GM13977 (cell line): ENCODE measurements around the gene POLRMT.

Experiments
- DNase-seq: peaks from one replicate; pipeline ENCODE4 v3.0.0; 2012; ENCODE audit warnings: low spot score
- in situ Hi-C: fragments of 300-500 bp; cut with MboI; formaldehyde crosslinking; loops from one replicate; pipeline ENCODE4 v1.12.0; 2022; ENCODE audit warnings: low sequenced_read_pairs, low pct_unique_long_range_greater_than_20kb, mixed read lengths, inconsistent platforms; ENCODE audit not compliant: unreplicated experiment
- TF ChIP-seq, protein P1 (sequence below): IDR thresholded peaks from 2 replicates; pipeline ENCODE4 v1.5.1; 2012; ENCODE audit warnings: mild to moderate bottlenecking, control low read depth; ENCODE audit not compliant: insufficient read depth; ENCODE audit errors: extremely low read depth, missing control alignments

The POLRMT gene

GRCh38 chr19:661427-662196, 28.3 kb upstream of the POLRMT start:
- TF ChIP-seq, protein P1, sequence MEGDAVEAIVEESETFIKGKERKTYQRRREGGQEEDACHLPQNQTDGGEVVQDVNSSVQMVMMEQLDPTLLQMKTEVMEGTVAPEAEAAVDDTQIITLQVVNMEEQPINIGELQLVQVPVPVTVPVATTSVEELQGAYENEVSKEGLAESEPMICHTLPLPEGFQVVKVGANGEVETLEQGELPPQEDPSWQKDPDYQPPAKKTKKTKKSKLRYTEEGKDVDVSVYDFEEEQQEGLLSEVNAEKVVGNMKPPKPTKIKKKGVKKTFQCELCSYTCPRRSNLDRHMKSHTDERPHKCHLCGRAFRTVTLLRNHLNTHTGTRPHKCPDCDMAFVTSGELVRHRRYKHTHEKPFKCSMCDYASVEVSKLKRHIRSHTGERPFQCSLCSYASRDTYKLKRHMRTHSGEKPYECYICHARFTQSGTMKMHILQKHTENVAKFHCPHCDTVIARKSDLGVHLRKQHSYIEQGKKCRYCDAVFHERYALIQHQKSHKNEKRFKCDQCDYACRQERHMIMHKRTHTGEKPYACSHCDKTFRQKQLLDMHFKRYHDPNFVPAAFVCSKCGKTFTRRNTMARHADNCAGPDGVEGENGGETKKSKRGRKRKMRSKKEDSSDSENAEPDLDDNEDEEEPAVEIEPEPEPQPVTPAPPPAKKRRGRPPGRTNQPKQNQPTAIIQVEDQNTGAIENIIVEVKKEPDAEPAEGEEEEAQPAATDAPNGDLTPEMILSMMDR, result no peak
- in situ Hi-C loops, result no loop called here
- peak; percentile 87 for DNase-seq

DNA sequence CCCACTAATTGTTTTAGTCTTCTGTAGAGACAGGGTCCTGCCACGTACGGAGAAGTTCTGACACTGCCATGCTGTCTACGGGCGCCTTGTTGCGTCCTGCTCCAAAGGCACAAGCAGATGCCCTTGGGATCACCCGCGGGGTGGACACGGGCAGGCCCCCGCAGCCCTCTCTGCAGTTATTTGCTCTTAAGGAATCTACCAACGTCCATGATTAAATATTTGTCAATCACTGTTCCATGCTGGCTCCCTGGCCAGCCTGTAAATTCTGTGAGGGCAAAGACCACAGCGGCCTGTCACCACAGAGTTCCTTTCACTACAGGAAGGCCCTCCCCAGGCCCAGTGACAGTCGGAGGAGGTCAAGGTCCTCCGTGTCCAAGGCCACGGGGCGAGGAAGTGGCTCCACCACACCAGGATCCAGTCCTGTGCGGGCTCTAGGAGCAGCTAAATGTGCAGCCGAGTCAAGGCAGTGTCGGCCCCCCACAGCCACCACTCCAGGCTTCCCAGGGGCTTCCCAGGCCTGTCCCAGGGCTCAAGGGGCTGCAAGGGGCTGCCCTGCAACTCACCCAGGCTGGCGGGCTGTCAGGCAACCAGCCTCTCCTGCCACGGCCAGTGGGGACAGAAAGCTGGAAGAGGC, 27.6 kb upstream of the POLRMT start:
- DNase-seq, result no peak
- in situ Hi-C loops, result no loop called here
- TF ChIP-seq, protein P1, result no peak

- DNase-seq, result no peak
- TF ChIP-seq, protein P1, result no peak
- in situ Hi-C loops, result no loop called here
Measured at GRCh38 chr19:658916-659839, 25.8 kb upstream of the POLRMT start.

DNA sequence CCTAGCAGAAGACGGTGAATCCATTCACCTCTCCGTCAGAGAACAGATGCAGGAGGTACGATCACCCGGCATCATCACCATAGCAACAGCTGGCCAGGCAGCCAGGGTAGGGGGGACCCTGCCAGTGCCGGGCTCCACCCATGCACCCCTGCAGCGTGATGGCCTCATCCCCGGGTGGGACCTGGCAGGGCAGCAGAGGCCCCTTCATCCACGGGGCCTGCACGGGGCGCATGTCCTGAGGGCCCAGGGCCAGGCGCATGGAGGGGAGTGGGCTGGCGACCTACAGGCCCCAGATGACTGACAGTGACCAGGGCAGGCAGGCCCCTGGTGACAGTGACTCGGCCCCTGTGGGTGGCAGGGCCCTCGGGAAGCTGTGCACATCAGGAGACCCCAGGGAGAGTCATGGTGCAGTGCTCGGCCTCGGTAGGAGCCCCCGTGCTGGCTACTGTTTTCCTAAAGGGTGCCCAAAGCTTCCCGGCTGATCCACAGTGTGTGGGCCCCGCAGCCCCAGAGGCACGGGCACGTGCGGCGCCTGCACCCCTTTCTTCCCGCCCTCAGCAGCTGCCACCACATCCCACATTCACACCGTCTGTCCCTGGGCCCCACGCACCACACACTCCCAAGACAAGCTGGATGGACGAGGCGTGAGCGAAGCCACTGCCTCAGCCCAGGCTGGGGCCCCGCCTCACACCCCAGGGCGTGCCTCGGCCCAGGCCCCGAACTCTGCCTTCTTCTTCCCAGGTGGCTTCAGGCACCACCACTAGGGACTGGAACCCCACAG, 24.9 kb upstream of the POLRMT start:
- TF ChIP-seq, protein P1, result no peak
- DNase-seq, result no peak
- in situ Hi-C loops, result no loop called here

DNA sequence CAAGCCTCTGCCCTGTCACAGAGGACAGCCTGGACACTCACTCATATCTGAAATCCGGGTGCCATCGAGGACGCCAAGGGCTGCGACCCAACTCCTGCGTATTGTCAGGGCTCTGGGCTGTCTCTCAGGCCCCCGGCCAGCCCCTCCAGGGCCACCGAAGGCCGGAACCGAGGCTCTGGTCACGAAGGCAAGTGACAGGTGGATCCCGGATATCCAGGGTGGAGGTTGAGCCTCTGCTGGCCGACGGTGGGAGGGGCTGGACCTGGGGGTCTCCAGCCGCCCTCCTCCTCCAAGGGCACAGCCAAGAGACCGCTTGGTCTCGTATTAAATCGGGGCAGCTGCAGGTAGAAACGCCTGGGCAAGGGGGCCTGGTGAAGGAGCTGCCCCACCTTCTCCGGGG, 24.3 kb upstream of the POLRMT start:
- TF ChIP-seq, protein P1, result no peak
- in situ Hi-C loops, result no loop called here
- no peak for DNase-seq
